ENCODE measurements around the gene GARRE1.
A peak's percentile ranks its signal among the peaks of the same experiment; 100 is the strongest.
"Not testable (repeated sequence)": the region's sequence is repeated elsewhere in the genome, so short reads cannot be mapped to it uniquely, and the experiment has no call there.

The GARRE1 gene

GRCh38 chr19:34230820-34231219 is 23.5 kb upstream of the GARRE1 start:
- DNase-seq = peak in 18 of 56 donors; percentile 3 to 51 (median 24)

GRCh38 chr19:34231439-34231838 is 22.9 kb upstream of the GARRE1 start:
- DNase-seq = no peak

GRCh38 chr19:34232566-34233481 is 21.5 kb upstream of the GARRE1 start:
- peak in 26 of 56 donors; percentile 5 to 65 (median 27) for DNase-seq

GRCh38 chr19:34235425-34235940 is 18.9 kb upstream of the GARRE1 start:
- DNase-seq = no peak

GRCh38 chr19:34236035-34236987 is 18.0 kb upstream of the GARRE1 start:
- peak in 2 of 56 donors; percentile 6 to 45 for DNase-seq

- no peak for DNase-seq
These were observed 17.1 kb upstream of the GARRE1 start for GRCh38 chr19:34237283-34237682.

GRCh38 chr19:34237939-34238338 is 16.4 kb upstream of the GARRE1 start:
- DNase-seq = no peak

GRCh38 chr19:34241513-34242337 is 12.6 kb upstream of the GARRE1 start:
- DNase-seq = no peak

- not testable (repeated sequence) for DNase-seq
These were observed 11.0 kb upstream of the GARRE1 start for GRCh38 chr19:34243138-34243875.

GRCh38 chr19:34243876-34244578 is 10.3 kb upstream of the GARRE1 start:
- DNase-seq = no peak

- peak in 1 of 56 donors; percentile 10 for DNase-seq
These were observed 9.6 kb upstream of the GARRE1 start for GRCh38 chr19:34244611-34245299.

GRCh38 chr19:34246340-34246739 is 8.0 kb upstream of the GARRE1 start:
- no peak for DNase-seq

GRCh38 chr19:34248941-34249340 is 5.4 kb upstream of the GARRE1 start:
- DNase-seq = no peak

- not testable (repeated sequence) for DNase-seq
These were observed 1.2 kb upstream of the GARRE1 start for GRCh38 chr19:34253167-34253566.

- not testable (repeated sequence) for DNase-seq
These were observed 691 bp upstream of the GARRE1 start for GRCh38 chr19:34253681-34254045.

GRCh38 chr19:34254698-34255432 is 511 bp downstream of the GARRE1 start:
- DNase-seq = peak in 13 of 56 donors; percentile 11 to 73 (median 55)

GRCh38 chr19:34255546-34255945 is 1.2 kb downstream of the GARRE1 start:
- DNase-seq = no peak

All from amygdala (tissue), 56 donors.